ENCODE data around the gene ZBTB26.

Gene ZBTB26

GRCh38 chr9:122931226-122932121, at the start of gene ZBTB26:
ZBTB26 (minus strand) TSS chr9:122931512; CDS start chr9:122919934, 11,578 bp downstream.
- peak; percentile 99 for ATAC-seq (ENCODE audit: insufficient read depth, low read depth)

GRCh38 chr9:122978601-122979000, 47.3 kb upstream of the ZBTB26 start:
- no peaks in the 10 kb centered on the region for H4K20me1 ChIP-seq (ENCODE audit: insufficient read depth, low read length)
- no peaks in the 10 kb centered on the region for H3K27me3 ChIP-seq (ENCODE audit: insufficient read depth, low read length, poor library complexity)
- H3K27ac ChIP-seq (ENCODE audit: low read length): no peak overlapping the region
- no peak for DNase-seq
- no peak overlapping the region for H3K9ac ChIP-seq (ENCODE audit: low read depth, low read length)
- no peaks in the 10 kb centered on the region for H3K9me3 ChIP-seq (ENCODE audit: insufficient read depth, low read length, severe bottlenecking)
- H3K4me2 ChIP-seq (ENCODE audit: insufficient read depth, low read length): no peak overlapping the region
- TF ChIP-seq CTCF (IDR thresholded peaks at IDR 0.05; ENCODE audit: borderline replicate concordance, extremely low read depth, low read length, poor library complexity, severe bottlenecking) (no peak), EZH2 (IDR thresholded peaks at IDR 0.05; ENCODE audit: borderline replicate concordance, low read depth, low read length, severe bottlenecking) (no peak)
- H3K36me3 ChIP-seq (ENCODE audit: insufficient read depth, low read length): no peaks in the 10 kb centered on the region; the same call in 1 of the 2 replicates
- ATAC-seq (ENCODE audit: insufficient read depth, low read depth): no peak
- H2AFZ ChIP-seq (ENCODE audit: low read depth, low read length): no peak overlapping the region
- H3K4me3 ChIP-seq (ENCODE audit: low read depth in 1 of 2, low read length in 2 of 2): no peak overlapping the region
- peaks cover 4% of the 10 kb centered on the region; the same call in 1 of the 2 replicates for H3K79me2 ChIP-seq (ENCODE audit: insufficient read depth, low read length)
- no peaks in the 10 kb centered on the region for H3K4me1 ChIP-seq (ENCODE audit: insufficient read depth, low read length)

More at GRCh38 chr9:122931226-122932121, at the start of gene ZBTB26:
- peak within 1 kb of the TSS; percentile 80 for H3K9ac ChIP-seq (ENCODE audit: low read depth, low read length)
- peak; percentile 91 for DNase-seq
- TF ChIP-seq CTCF (IDR thresholded peaks at IDR 0.05; ENCODE audit: borderline replicate concordance, extremely low read depth, low read length, poor library complexity, severe bottlenecking) (no peak), EZH2 (IDR thresholded peaks at IDR 0.05; ENCODE audit: borderline replicate concordance, low read depth, low read length, severe bottlenecking) (no peak)
- H3K9me3 ChIP-seq (ENCODE audit: insufficient read depth, low read length, severe bottlenecking): no peaks in the 10 kb centered on the region
- no peaks in the 10 kb centered on the region for H4K20me1 ChIP-seq (ENCODE audit: insufficient read depth, low read length)
- peak within 1 kb of the TSS; percentile 81 to 89 for H3K4me3 ChIP-seq (ENCODE audit: low read depth in 1 of 2, low read length in 2 of 2)
- peaks cover 31% of the 10 kb centered on the region for H3K4me1 ChIP-seq (ENCODE audit: insufficient read depth, low read length)
- peaks cover 80% of the 10 kb centered on the region for H3K79me2 ChIP-seq (ENCODE audit: insufficient read depth, low read length)
- H3K4me2 ChIP-seq (ENCODE audit: insufficient read depth, low read length): peak within 1 kb of the TSS; percentile 91
- peak within 1 kb of the TSS; percentile 83 for H3K27ac ChIP-seq (ENCODE audit: low read length)
- peak within 1 kb of the TSS; percentile 82 for H2AFZ ChIP-seq (ENCODE audit: low read depth, low read length)
- peaks cover 4% of the 10 kb centered on the region for H3K36me3 ChIP-seq (ENCODE audit: insufficient read depth, low read length)
- H3K27me3 ChIP-seq (ENCODE audit: insufficient read depth, low read length, poor library complexity): no peaks in the 10 kb centered on the region

DNA sequence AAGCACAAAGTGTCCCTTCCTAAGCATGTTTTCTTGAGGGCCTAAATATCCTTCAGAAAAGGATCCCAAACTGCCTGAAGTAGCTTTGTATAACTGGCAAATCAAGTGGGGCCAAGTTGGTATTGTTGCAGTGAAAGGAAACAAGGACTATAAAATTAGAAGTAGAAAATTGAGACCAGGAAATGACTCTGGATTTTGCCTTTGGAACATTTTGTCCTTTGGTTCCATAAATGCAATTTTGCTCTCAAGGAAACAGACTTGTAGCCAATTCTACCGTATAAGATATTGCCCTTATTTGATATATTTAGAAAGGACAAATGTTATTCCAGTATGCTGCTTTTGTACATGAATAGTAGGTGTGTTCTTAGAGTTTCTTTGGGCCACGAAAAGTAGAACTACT, 43.9 kb upstream of the ZBTB26 start:
- Histone ChIP-seq H3K4me2 (ENCODE audit: insufficient read depth, low read length) (no peak overlapping the region), H3K27me3 (ENCODE audit: insufficient read depth, low read length, poor library complexity) (no peaks in the 10 kb centered on the region), H3K27ac (ENCODE audit: low read length) (no peak overlapping the region), H3K4me3 (ENCODE audit: low read depth in 1 of 2, low read length in 2 of 2) (no peak overlapping the region), H3K9me3 (ENCODE audit: insufficient read depth, low read length, severe bottlenecking) (no peaks in the 10 kb centered on the region), H3K9ac (ENCODE audit: low read depth, low read length) (no peak overlapping the region), H3K36me3 (ENCODE audit: insufficient read depth, low read length) (peaks cover 2% of the 10 kb centered on the region; the same call in 1 of the 2 replicates), H3K4me1 (ENCODE audit: insufficient read depth, low read length) (no peaks in the 10 kb centered on the region), H3K79me2 (ENCODE audit: insufficient read depth, low read length) (no peaks in the 10 kb centered on the region), H2AFZ (ENCODE audit: low read depth, low read length) (no peak overlapping the region), H4K20me1 (ENCODE audit: insufficient read depth, low read length) (no peaks in the 10 kb centered on the region)
- DNase-seq: no peak
- TF ChIP-seq CTCF (IDR thresholded peaks at IDR 0.05; ENCODE audit: borderline replicate concordance, extremely low read depth, low read length, poor library complexity, severe bottlenecking) (no peak), EZH2 (IDR thresholded peaks at IDR 0.05; ENCODE audit: borderline replicate concordance, low read depth, low read length, severe bottlenecking) (no peak)
- no peak for ATAC-seq (ENCODE audit: insufficient read depth, low read depth)
